Cardiac muscle cell (in vitro differentiated cells and primary cell): Measurements from ENCODE around the gene MKX. TPM values are rescaled to one million over a fixed set of nuclear protein-coding genes. Genes with fewer than 3 reads are reported as not detected.

ENCODE experiments used
- DNase-seq, 2 donors: peaks; one replicate each; pipeline versions ENCODE4 v3.0.0 to v3.0.0-alpha.2; 2010 to 2017; ENCODE audit warnings: low read depth in 1 of 2, low spot score in 1 of 2
- H3K27ac ChIP-seq: fragments of 200-600 bp; sonication (generic); 2 replicates; pipeline ENCODE4 v1.5.1; 2016
- H3K27me3 ChIP-seq: fragments of 200-600 bp; sonication (generic); 2 replicates; pipeline ENCODE4 v1.6.0; 2016; ENCODE audit warnings: control low read depth
- H3K36me3 ChIP-seq: fragments of 200-600 bp; sonication (generic); 2 replicates; pipeline ENCODE4 v1.5.1; 2016; ENCODE audit warnings: control low read depth
- H3K4me1 ChIP-seq: fragments of 200-600 bp; sonication (generic); 2 replicates; pipeline ENCODE4 v1.8.1; 2017; ENCODE audit warnings: low read depth, mild to moderate bottlenecking, mixed run types
- H3K4me3 ChIP-seq: fragments of 200-600 bp; sonication (generic); 2 replicates; pipeline ENCODE4 v1.5.1; 2016; ENCODE audit warnings: mild to moderate bottlenecking
- H3K9me3 ChIP-seq: fragments of 200-600 bp; sonication (generic); 2 replicates; pipeline ENCODE4 v1.5.1; 2017; ENCODE audit warnings: low read depth, mild to moderate bottlenecking, control low read depth
- polyA plus RNA-seq: library from polyadenylated mRNA; unstranded; fragments of >200 nt; fragmentation: Nextera tagmentation; extraction: Ambion mirVana; gene quantifications from 2 replicates; pipeline ENCODE4 v1.2.1, GENCODE V29; 2016
- total RNA-seq: library from RNA; depleted of rRNA; stranded (reverse); fragments of >200 nt; gene quantifications from 2 replicates; pipeline ENCODE4 v1.2.3, GENCODE V29; 2016
- TF ChIP-seq, protein P1 (sequence below): IDR thresholded peaks from 2 replicates; pipeline ENCODE4 v1.5.1; 2012; ENCODE audit warnings: low read depth, mild to moderate bottlenecking, low read length

Gene MKX
- total and polyA plus RNA-seq, 2 experiments from 2014 or later: 0.39 TPM; not detected in 1

DNA sequence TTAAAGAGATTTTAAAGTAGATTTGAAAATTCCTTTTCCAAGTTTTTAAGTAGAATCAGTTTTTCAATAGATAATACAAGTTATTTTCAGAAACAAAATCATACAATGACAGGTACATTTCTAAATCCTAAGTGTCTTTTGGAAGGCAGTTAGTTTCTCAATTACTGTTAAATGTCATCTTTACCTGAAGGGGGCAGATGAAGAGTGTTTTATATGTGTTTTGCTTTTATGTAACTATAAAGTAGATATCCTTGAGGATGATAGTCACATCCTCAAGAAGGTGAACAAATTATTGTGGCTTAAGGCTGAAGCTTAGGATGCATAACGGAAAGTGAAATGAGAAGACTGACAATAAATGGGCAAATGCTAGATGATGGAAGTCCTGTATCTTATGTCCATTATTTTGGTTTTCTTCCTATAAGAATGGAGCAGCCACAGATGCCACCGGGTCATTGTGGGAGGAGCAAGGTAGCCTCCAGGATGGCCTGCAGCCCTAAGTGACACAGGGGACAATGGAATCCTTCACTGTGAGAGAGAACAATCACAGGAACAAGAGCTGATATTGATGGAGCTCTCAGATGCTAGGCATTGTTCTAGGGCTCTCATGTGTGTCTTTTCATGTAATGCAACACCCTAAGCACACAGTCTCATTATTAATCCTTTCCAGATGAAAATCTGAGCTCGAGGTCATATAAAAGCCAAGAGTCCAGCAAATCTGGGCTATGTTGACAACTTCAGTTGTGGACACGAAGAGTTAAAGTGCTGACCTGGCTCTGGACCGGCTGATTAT, 14.1 kb upstream of the MKX start:
- H3K36me3 ChIP-seq: no peaks in the 10 kb centered on the region
- H3K27me3 ChIP-seq: no peaks in the 10 kb centered on the region
- no peaks in the 10 kb centered on the region for H3K4me1 ChIP-seq
- DNase-seq: no peak
- H3K9me3 ChIP-seq: no peaks in the 10 kb centered on the region
- TF ChIP-seq, protein P1, sequence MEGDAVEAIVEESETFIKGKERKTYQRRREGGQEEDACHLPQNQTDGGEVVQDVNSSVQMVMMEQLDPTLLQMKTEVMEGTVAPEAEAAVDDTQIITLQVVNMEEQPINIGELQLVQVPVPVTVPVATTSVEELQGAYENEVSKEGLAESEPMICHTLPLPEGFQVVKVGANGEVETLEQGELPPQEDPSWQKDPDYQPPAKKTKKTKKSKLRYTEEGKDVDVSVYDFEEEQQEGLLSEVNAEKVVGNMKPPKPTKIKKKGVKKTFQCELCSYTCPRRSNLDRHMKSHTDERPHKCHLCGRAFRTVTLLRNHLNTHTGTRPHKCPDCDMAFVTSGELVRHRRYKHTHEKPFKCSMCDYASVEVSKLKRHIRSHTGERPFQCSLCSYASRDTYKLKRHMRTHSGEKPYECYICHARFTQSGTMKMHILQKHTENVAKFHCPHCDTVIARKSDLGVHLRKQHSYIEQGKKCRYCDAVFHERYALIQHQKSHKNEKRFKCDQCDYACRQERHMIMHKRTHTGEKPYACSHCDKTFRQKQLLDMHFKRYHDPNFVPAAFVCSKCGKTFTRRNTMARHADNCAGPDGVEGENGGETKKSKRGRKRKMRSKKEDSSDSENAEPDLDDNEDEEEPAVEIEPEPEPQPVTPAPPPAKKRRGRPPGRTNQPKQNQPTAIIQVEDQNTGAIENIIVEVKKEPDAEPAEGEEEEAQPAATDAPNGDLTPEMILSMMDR: no peak
- no peak overlapping the region for H3K27ac ChIP-seq
- H3K4me3 ChIP-seq: no peak overlapping the region

- Histone ChIP-seq H3K36me3 (no peaks in the 10 kb centered on the region), H3K4me3 (no peak overlapping the region), H3K4me1 (no peaks in the 10 kb centered on the region), H3K9me3 (no peaks in the 10 kb centered on the region), H3K27me3 (peaks cover 63% of the 10 kb centered on the region), H3K27ac (no peak overlapping the region)
- no peak for DNase-seq
- TF ChIP-seq, protein P1: no peak
Observed at GRCh38 chr10:27752673-27753237, 7.1 kb upstream of the MKX start.

- H3K9me3 ChIP-seq: no peaks in the 10 kb centered on the region
- H3K27me3 ChIP-seq: peaks cover 95% of the 10 kb centered on the region
- no peaks in the 10 kb centered on the region for H3K36me3 ChIP-seq
- H3K4me3 ChIP-seq: no peak overlapping the region
- TF ChIP-seq, protein P1: no peak
- no peak overlapping the region for H3K27ac ChIP-seq
- peaks cover 6% of the 10 kb centered on the region for H3K4me1 ChIP-seq
- DNase-seq: no peak
Observed at GRCh38 chr10:27748601-27749000, 3.0 kb upstream of the MKX start.

GRCh38 chr10:27747096-27747451, 1.5 kb upstream of the MKX start:
- peaks cover 99% of the 10 kb centered on the region for H3K27me3 ChIP-seq
- no peak overlapping the region for H3K4me3 ChIP-seq
- H3K36me3 ChIP-seq: no peaks in the 10 kb centered on the region
- no peak overlapping the region for H3K27ac ChIP-seq
- no peaks in the 10 kb centered on the region for H3K9me3 ChIP-seq
- peak in 1 of 2 donors; percentile 48 for DNase-seq
- peaks cover 6% of the 10 kb centered on the region for H3K4me1 ChIP-seq
- TF ChIP-seq, protein P1: no peak

GRCh38 chr10:27746397-27747095, 927 bp upstream of the MKX start:
- Histone ChIP-seq H3K9me3 (no peaks in the 10 kb centered on the region), H3K4me3 (peak overlapping the region; percentile 45), H3K27me3 (peaks cover 99% of the 10 kb centered on the region), H3K36me3 (no peaks in the 10 kb centered on the region), H3K27ac (no peak overlapping the region), H3K4me1 (peaks cover 6% of the 10 kb centered on the region)
- TF ChIP-seq, protein P1: no peak
- no peak for DNase-seq
